Natural killer cell (primary cell): ENCODE measurements around the gene CACNA2D3. TPM values are rescaled to one million over a fixed set of nuclear protein-coding genes. Genes with fewer than 3 reads are reported as not detected.

Experiments used
- ATAC-seq, 3 donors: fragments of 150-1000 bp in 2 of 3; fragments of 200-7000 bp in 1 of 3; cut with Tn5 transposase; 1 replicate in 1 of 3; 2 replicates in 2 of 3; pipeline ENCODE4 v1.10.0; 2021; ENCODE audit warnings: mild to moderate bottlenecking in 2 of 3, moderate library complexity in 2 of 3
- DNase-seq, 2 donors: peaks; one replicate each; pipeline versions ENCODE4 v3.0.0 to v3.0.0-alpha.2; 2013 to 2021; ENCODE audit warnings: mixed read lengths in 1 of 2
- H3K27ac ChIP-seq: one replicate; pipeline ENCODE4 v1.5.1; 2013; ENCODE audit warnings: mild to moderate bottlenecking, low read length
- H3K27me3 ChIP-seq: one replicate; pipeline ENCODE4 v1.6.1; 2013; ENCODE audit warnings: low read length; ENCODE audit not compliant: control insufficient read depth, insufficient read depth
- H3K36me3 ChIP-seq: one replicate; pipeline ENCODE4 v1.6.1; 2013; ENCODE audit warnings: low read length; ENCODE audit not compliant: control insufficient read depth, insufficient read depth
- H3K4me1 ChIP-seq: one replicate; pipeline ENCODE4 v1.6.1; 2013; ENCODE audit warnings: low read length; ENCODE audit not compliant: control insufficient read depth, insufficient read depth
- H3K4me3 ChIP-seq: one replicate; pipeline ENCODE4 v1.5.1; 2013; ENCODE audit warnings: low read length
- H3K9me3 ChIP-seq: one replicate; pipeline ENCODE4 v1.6.1; 2013; ENCODE audit warnings: low read length; ENCODE audit not compliant: control insufficient read depth, insufficient read depth
- H3K27ac Mint-ChIP-seq, 2 donors: one replicate each; pipeline ENCODE4 v1.8.0; 2022; ENCODE audit warnings: mild to moderate bottlenecking in 2 of 2, mixed read lengths in 2 of 2, moderate library complexity in 1 of 2
- H3K27me3 Mint-ChIP-seq, 2 donors: one replicate each; pipeline ENCODE4 v1.8.0; 2022; ENCODE audit warnings: low read depth in 2 of 2, mixed read lengths in 2 of 2
- H3K36me3 Mint-ChIP-seq: one replicate; pipeline ENCODE4 v1.8.0; 2022; ENCODE audit warnings: mixed read lengths
- H3K4me1 Mint-ChIP-seq, 2 donors: one replicate each; pipeline ENCODE4 v1.8.0; 2022; ENCODE audit warnings: mixed read lengths in 2 of 2
- H3K4me3 Mint-ChIP-seq: one replicate; pipeline ENCODE4 v1.8.0; 2022; ENCODE audit warnings: mild to moderate bottlenecking, moderate library complexity, mixed read lengths
- H3K9me3 Mint-ChIP-seq, 2 donors: one replicate each; pipeline ENCODE4 v1.8.0; 2022; ENCODE audit warnings: mixed read lengths in 2 of 2
- CTCF ChIP-seq: fragments of 200-600 bp; IDR thresholded peaks from one replicate; pipeline ENCODE4 v1.8.0; 2022; ENCODE audit warnings: antibody characterized with exemption
- WGBS: methylation state at CpG from one replicate; pipeline ENCODE4 v1.1.7; 2013; ENCODE audit warnings: missing lambda C conversion rate; ENCODE audit not compliant: insufficient coverage; 5-methylcytosine and 5-hydroxymethylcytosine counted together
- intact Hi-C: fragments of 100-400 bp; cut with micrococcal nuclease; formaldehyde crosslinking; loops from one replicate; pipeline ENCODE4 v1.14.2; 2022
- total RNA-seq, 4 donors: library from RNA; stranded (reverse); fragments of 120-200 nt in 1 of 4; gene quantifications; one replicate each; pipeline versions ENCODE4 v1.2.3 to v1.2.4, GENCODE V29; 2013 to 2022

CACNA2D3 gene
- total RNA-seq, 3 donors from 2014 or later (not counting 1 experiment from before 2014, with no cell fraction given) = 0.49 TPM; not detected in 2

GRCh38 chr3:54378184-54378583 lies 255.8 kb downstream of the CACNA2D3 start:
- H3K27ac Mint-ChIP-seq = no peak overlapping the region
- intact Hi-C loops = no loop called here
- H3K4me1 Mint-ChIP-seq = no peaks in the 10 kb centered on the region
- H3K36me3 Mint-ChIP-seq = no peaks in the 10 kb centered on the region
- peaks cover 0 to 6% of the 10 kb centered on the region in 2 donors for H3K27me3 Mint-ChIP-seq
- H3K27ac ChIP-seq = no peak overlapping the region
- no peaks in the 10 kb centered on the region for H3K9me3 ChIP-seq
- H3K9me3 Mint-ChIP-seq = no peaks in the 10 kb centered on the region
- 93% methylated on average over 5 of the region's 5 CpGs for WGBS
- no peak overlapping the region for H3K4me3 ChIP-seq
- H3K27me3 ChIP-seq = no peaks in the 10 kb centered on the region
- ATAC-seq (no peak), DNase-seq (no peak)
- H3K4me1 ChIP-seq = no peaks in the 10 kb centered on the region
- no peak for TF ChIP-seq CTCF
- no peaks in the 10 kb centered on the region for H3K36me3 ChIP-seq
- H3K4me3 Mint-ChIP-seq = no peak overlapping the region

GRCh38 chr3:54384279-54384678 lies 261.9 kb downstream of the CACNA2D3 start:
- no CpG with 5 or more reads among the region's 1 CpG for WGBS
- no peaks in the 10 kb centered on the region for H3K9me3 ChIP-seq
- no peak overlapping the region for H3K4me3 ChIP-seq
- peaks cover 3 to 4% of the 10 kb centered on the region in 2 donors for H3K9me3 Mint-ChIP-seq
- no peaks in the 10 kb centered on the region for H3K4me1 ChIP-seq
- no peaks in the 10 kb centered on the region for H3K27me3 ChIP-seq
- peaks cover 0 to 3% of the 10 kb centered on the region in 2 donors for H3K27me3 Mint-ChIP-seq
- no peak overlapping the region for H3K27ac ChIP-seq
- intact Hi-C loops = no loop called here
- H3K36me3 Mint-ChIP-seq = no peaks in the 10 kb centered on the region
- no peak for TF ChIP-seq CTCF
- H3K4me3 Mint-ChIP-seq = no peak overlapping the region
- H3K4me1 Mint-ChIP-seq = no peaks in the 10 kb centered on the region
- H3K36me3 ChIP-seq = no peaks in the 10 kb centered on the region
- ATAC-seq (no peak), DNase-seq (no peak)
- no peak overlapping the region for H3K27ac Mint-ChIP-seq

- H3K4me1 Mint-ChIP-seq = no peaks in the 10 kb centered on the region
- Histone ChIP-seq H3K4me1 (no peaks in the 10 kb centered on the region), H3K9me3 (no peaks in the 10 kb centered on the region), H3K27ac (no peak overlapping the region), H3K36me3 (no peaks in the 10 kb centered on the region), H3K4me3 (no peak overlapping the region), H3K27me3 (no peaks in the 10 kb centered on the region)
- no peak overlapping the region for H3K27ac Mint-ChIP-seq
- no peak overlapping the region for H3K4me3 Mint-ChIP-seq
- TF ChIP-seq CTCF = no peak
- H3K27me3 Mint-ChIP-seq = peaks cover 0 to 3% of the 10 kb centered on the region in 2 donors
- no peak for DNase-seq
- no peak for ATAC-seq
- WGBS = 92% methylated on average over 1 of the region's 2 CpGs
- intact Hi-C loops = no loop called here
- H3K9me3 Mint-ChIP-seq = peaks cover 3 to 4% of the 10 kb centered on the region in 2 donors
- H3K36me3 Mint-ChIP-seq = no peaks in the 10 kb centered on the region
These were observed 268.2 kb downstream of the CACNA2D3 start for GRCh38 chr3:54390582-54390981.

GRCh38 chr3:54393150-54393549 lies 270.8 kb downstream of the CACNA2D3 start:
- TF ChIP-seq CTCF = no peak
- H3K4me3 Mint-ChIP-seq = no peak overlapping the region
- no peak overlapping the region for H3K27ac ChIP-seq
- H3K27ac Mint-ChIP-seq = no peak overlapping the region
- no peaks in the 10 kb centered on the region for H3K27me3 ChIP-seq
- peaks cover 2 to 3% of the 10 kb centered on the region in 2 donors for H3K9me3 Mint-ChIP-seq
- ATAC-seq (peak in 1 of 3 donors; percentile 14), DNase-seq (no peak)
- no peaks in the 10 kb centered on the region for H3K4me1 Mint-ChIP-seq
- no peak overlapping the region for H3K4me3 ChIP-seq
- H3K36me3 ChIP-seq = no peaks in the 10 kb centered on the region
- no peaks in the 10 kb centered on the region for H3K9me3 ChIP-seq
- intact Hi-C loops = no loop called here
- no peaks in the 10 kb centered on the region for H3K4me1 ChIP-seq
- no peaks in the 10 kb centered on the region for H3K36me3 Mint-ChIP-seq
- 78% methylated on average over 7 of the region's 7 CpGs for WGBS
- peaks cover 0 to 2% of the 10 kb centered on the region in 2 donors for H3K27me3 Mint-ChIP-seq
